ENCODE results near the gene KCNIP4. TPM values are rescaled to one million over a fixed set of nuclear protein-coding genes. Genes with fewer than 3 reads are reported as not detected.

Gene KCNIP4
- total and polyA plus RNA-seq, 2 of the 4 experiments (the other 2 are of a cell fraction) = not detected

DNA sequence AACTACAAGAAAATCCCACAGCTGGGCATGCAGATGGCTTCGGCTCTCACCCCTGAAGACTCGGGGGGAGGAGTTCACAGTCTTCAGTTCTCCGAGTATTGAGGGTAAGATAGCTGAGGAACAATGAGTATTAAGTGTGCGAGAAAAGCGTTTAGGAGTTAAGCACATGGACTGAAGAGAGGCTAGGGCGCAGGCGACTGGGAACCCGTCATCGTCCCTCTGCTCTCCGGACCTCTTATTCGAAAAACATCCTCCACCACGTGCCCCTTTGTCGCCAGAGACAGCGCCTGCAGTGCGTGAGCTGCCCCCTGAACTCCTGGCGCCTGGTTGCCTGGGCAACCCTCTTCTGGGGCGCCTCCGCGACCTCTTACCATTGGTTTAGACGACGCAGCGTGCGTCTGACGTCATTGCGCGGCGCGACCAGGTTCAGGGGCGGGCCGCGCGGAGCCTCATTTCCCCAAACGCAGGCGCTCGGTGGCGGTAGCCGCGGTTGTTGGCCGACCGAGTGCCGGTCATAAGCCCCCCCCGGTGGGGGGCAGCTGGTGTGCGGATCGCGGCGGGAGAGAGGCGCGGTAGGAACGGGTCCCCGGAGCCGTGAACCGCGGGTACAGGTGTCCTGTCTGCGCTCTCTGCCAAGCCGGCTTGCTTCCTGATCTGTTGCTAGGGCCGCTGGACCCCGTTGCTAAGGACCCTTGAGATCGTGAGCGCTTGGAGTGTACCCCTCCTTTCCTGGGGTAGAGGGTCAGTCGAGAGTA, 1248.4 kb downstream of the KCNIP4 start, which contains the start of gene PACRGL (continued):
- TF ChIP-seq RCOR1 (IDR thresholded peaks at IDR 0.05; ENCODE audit: insufficient replicate concordance, low read length) (no peak), CEBPB (IDR thresholded peaks at IDR 0.05; ENCODE audit: low read depth, low read length) (no peak)

DNA sequence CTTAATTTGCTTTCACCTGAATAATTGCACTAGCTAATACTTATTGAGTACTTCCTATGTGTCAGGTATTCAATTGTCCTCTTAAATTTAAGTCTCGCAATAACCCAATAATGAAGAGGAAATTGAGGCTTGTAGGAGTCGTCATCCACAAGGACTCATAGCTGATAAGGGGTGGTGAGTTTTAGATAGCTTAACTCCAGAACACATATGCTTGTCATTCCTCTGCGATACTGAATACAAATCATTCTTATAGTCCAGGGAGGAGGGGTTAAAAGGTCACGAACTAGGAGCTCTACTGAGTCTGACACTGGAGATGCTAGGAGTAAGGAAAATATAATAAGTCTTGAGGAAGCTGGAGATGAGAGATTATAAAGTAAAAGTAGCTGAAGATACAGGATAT, 1249.8 kb downstream of the KCNIP4 start:
- dilution Hi-C loops (cut with HindIII; ENCODE audit: low sequenced_read_pairs, unreplicated experiment) = no loop called here
- in situ Hi-C loops (cut with MboI; ENCODE audit: low sequenced_read_pairs) = no loop called here

More for the DNA sequence above, 1249.8 kb downstream of the KCNIP4 start:
- Histone ChIP-seq H4K5ac (ENCODE audit: low read depth, low read length) (no peak overlapping the region), H2AFZ (replicated peaks; ENCODE audit: low read length, poor library complexity) (no peak overlapping the region), H4K20me1 (ENCODE audit: insufficient read depth, low read length) (no peaks in the 10 kb centered on the region), H3K27ac (ENCODE audit: insufficient read depth, low read length) (no peak overlapping the region), H3K14ac (replicated peaks; ENCODE audit: low read depth, low read length) (no peak overlapping the region), H3K56ac (ENCODE audit: extremely low read depth, insufficient read depth, low read length) (no peak overlapping the region), H3K4me3 (ENCODE audit: insufficient read depth, low read depth, low read length) (no peak overlapping the region), H3K18ac (ENCODE audit: low read depth, low read length) (no peak overlapping the region), H2BK120ac (ENCODE audit: low read depth, low read length) (no peak overlapping the region), H2AK9ac (replicated peaks; ENCODE audit: low read depth, low read length, poor library complexity) (no peak overlapping the region), H3K9me1 (ENCODE audit: insufficient read depth, low read length) (no peaks in the 10 kb centered on the region), H4K8ac (ENCODE audit: low read depth in 2 of 2, low read length in 2 of 2) (no peak overlapping the region), H2BK15ac (ENCODE audit: low read depth, low read length) (no peak overlapping the region), H3K9me3 (ENCODE audit: control insufficient read depth, insufficient read depth, low read length) (no peaks in the 10 kb centered on the region), H3K27me3 (ENCODE audit: control insufficient read depth, insufficient read depth, low read length) (no peaks in the 10 kb centered on the region), H4K91ac (ENCODE audit: insufficient read depth, low read depth, low read length) (no peak overlapping the region), H3K36me3 (ENCODE audit: control insufficient read depth, insufficient read depth, low read length) (no peaks in the 10 kb centered on the region), H3K9ac (ENCODE audit: low read depth, low read length) (no peak overlapping the region), H3K4me1 (ENCODE audit: control insufficient read depth, insufficient read depth, low read length) (peaks cover 5% of the 10 kb centered on the region), H3K79me1 (ENCODE audit: low read depth in 1 of 2, low read length in 2 of 2) (peaks cover 2 to 13% of the 10 kb centered on the region in 2 experiments; a peak in 3 of 4 replicates), H2AK5ac (ENCODE audit: low read depth, low read length) (no peak overlapping the region), H2BK20ac (ENCODE audit: low read depth, low read length) (no peak overlapping the region), H3K23ac (ENCODE audit: low read depth, low read length) (no peak overlapping the region), H3K4me2 (ENCODE audit: low read depth, low read length) (no peak overlapping the region), H3K4ac (ENCODE audit: low read depth, low read length) (no peak overlapping the region), H2BK5ac (ENCODE audit: low read depth, low read length, poor library complexity, severe bottlenecking) (no peak overlapping the region)
- TF ChIP-seq MAZ (IDR thresholded peaks at IDR 0.05; ENCODE audit: borderline replicate concordance, low read depth, low read length) = no peak
- no peak for TF ChIP-seq CHD1 (IDR thresholded peaks at IDR 0.05; ENCODE audit: low read depth, low read length)
- TF ChIP-seq, protein P1, sequence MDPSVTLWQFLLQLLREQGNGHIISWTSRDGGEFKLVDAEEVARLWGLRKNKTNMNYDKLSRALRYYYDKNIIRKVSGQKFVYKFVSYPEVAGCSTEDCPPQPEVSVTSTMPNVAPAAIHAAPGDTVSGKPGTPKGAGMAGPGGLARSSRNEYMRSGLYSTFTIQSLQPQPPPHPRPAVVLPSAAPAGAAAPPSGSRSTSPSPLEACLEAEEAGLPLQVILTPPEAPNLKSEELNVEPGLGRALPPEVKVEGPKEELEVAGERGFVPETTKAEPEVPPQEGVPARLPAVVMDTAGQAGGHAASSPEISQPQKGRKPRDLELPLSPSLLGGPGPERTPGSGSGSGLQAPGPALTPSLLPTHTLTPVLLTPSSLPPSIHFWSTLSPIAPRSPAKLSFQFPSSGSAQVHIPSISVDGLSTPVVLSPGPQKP (IDR thresholded peaks at IDR 0.05; ENCODE audit: borderline replicate concordance, low read depth, low read length) = no peak
- TF ChIP-seq MXI1 (IDR thresholded peaks at IDR 0.05; ENCODE audit: borderline replicate concordance, low read depth, low read length) = no peak
- TF ChIP-seq, protein P2, sequence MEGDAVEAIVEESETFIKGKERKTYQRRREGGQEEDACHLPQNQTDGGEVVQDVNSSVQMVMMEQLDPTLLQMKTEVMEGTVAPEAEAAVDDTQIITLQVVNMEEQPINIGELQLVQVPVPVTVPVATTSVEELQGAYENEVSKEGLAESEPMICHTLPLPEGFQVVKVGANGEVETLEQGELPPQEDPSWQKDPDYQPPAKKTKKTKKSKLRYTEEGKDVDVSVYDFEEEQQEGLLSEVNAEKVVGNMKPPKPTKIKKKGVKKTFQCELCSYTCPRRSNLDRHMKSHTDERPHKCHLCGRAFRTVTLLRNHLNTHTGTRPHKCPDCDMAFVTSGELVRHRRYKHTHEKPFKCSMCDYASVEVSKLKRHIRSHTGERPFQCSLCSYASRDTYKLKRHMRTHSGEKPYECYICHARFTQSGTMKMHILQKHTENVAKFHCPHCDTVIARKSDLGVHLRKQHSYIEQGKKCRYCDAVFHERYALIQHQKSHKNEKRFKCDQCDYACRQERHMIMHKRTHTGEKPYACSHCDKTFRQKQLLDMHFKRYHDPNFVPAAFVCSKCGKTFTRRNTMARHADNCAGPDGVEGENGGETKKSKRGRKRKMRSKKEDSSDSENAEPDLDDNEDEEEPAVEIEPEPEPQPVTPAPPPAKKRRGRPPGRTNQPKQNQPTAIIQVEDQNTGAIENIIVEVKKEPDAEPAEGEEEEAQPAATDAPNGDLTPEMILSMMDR (conservative IDR thresholded peaks at IDR 0.05; ENCODE audit: low read depth, low read length) = no peak
- no peak for TF ChIP-seq RAD21 (IDR thresholded peaks at IDR 0.05; ENCODE audit: low read length)
- TF ChIP-seq FOS (IDR thresholded peaks at IDR 0.05; ENCODE audit: low read depth, low read length) = no peak
- ChIA-PET CTCF (interaction anchor here (0.6 kb wide), 1 partner anchor 1127 kb away, joined by 3 read pairs; no protein-coding TSS in a partner anchor), POLR2A (ENCODE audit: unreplicated experiment) (no interaction called here)
- DNase-seq = no peak
- intact Hi-C loops (cut with micrococcal nuclease) = no loop called here
- no peak for ATAC-seq (ENCODE audit: low read depth)
- no TSS peak for BruUV-seq (replicated peaks)
- no CpG with 5 or more reads among the region's 4 CpGs for WGBS, 2 experiments (ENCODE audit: extremely low coverage in 2 of 2, insufficient read length in 1 of 2)
